Activated T-cell treated with anti-CD3 and anti-CD28 coated beads, Interleukin-2, amount 50 U/mL, for 4 hours (primary cell): ENCODE measurements around the gene TMEM150C. TPM values are rescaled to one million over a fixed set of nuclear protein-coding genes. Genes with fewer than 3 reads are reported as not detected.
A peak's percentile ranks its signal among the peaks of the same experiment; 100 is the strongest.

Source experiments
- ATAC-seq, 2 donors: fragments of 200-7000 bp; cut with Tn5 transposase; one replicate each; pipeline ENCODE4 v1.10.0; 2021
- DNase-seq: peaks from one replicate; pipeline ENCODE4 v3.0.0-alpha.2; 2020
- H3K27me3 Mint-ChIP-seq: one replicate; pipeline ENCODE4 v1.8.0; 2021; ENCODE audit warnings: low read depth, mixed read lengths
- H3K36me3 Mint-ChIP-seq: one replicate; pipeline ENCODE4 v1.8.0; 2022; ENCODE audit warnings: mixed read lengths; ENCODE audit not compliant: insufficient read depth
- H3K4me1 Mint-ChIP-seq: one replicate; pipeline ENCODE4 v1.8.0; 2021; ENCODE audit warnings: low read depth, mixed read lengths
- H3K4me3 Mint-ChIP-seq: one replicate; pipeline ENCODE4 v1.8.0; 2021; ENCODE audit warnings: mild to moderate bottlenecking, moderate library complexity, mixed read lengths
- H3K9me3 Mint-ChIP-seq: one replicate; pipeline ENCODE4 v1.8.0; 2021; ENCODE audit warnings: mixed read lengths
- total RNA-seq, 3 donors: library from RNA; stranded (reverse); gene quantifications; one replicate each; pipeline ENCODE4 v1.2.1, GENCODE V29; 2021

Gene TMEM150C
- total RNA-seq: under 1 TPM in 2 of 3 donors, not detected in 1; 0.13 to 0.24 TPM

- no peak for DNase-seq
- H3K4me1 Mint-ChIP-seq: peaks cover 9% of the 10 kb centered on the region
Observed at GRCh38 chr4:82561786-82562563, at the start of gene TMEM150C. TMEM150C (minus strand) TSS chr4:82561988; CDS start chr4:82504657, 57,331 bp downstream.

DNA sequence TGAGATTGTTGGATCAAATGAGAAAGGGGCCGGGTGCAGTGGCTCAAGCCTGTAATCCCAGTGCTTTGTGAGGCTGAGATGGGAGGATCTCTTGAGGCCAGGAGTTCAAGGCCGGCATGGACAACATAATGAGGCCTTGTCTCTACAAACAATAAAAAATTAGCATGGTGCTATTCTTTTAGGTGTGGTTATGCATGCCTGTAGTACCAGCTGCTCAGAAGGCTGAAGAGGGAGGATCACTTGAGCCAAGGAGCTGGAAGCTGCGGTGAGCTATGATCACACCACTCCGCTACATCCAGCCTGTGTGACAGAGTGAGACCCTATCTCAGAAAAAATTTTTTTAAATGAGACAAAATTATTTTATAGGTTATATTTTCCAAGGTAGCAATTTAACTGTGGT, 49.7 kb upstream of the TMEM150C start:
- peaks cover 4% of the 10 kb centered on the region for H3K27me3 Mint-ChIP-seq
- no peaks in the 10 kb centered on the region for H3K4me1 Mint-ChIP-seq
- no peak overlapping the region for H3K4me3 Mint-ChIP-seq
- ATAC-seq (no peak), DNase-seq (no peak)
- no peaks in the 10 kb centered on the region for H3K9me3 Mint-ChIP-seq
- no peaks in the 10 kb centered on the region for H3K36me3 Mint-ChIP-seq

More at GRCh38 chr4:82561786-82562563, at the start of gene TMEM150C:
- Mint-ChIP-seq H3K27me3 (peaks cover 64% of the 10 kb centered on the region), H3K9me3 (no peaks in the 10 kb centered on the region), H3K36me3 (peaks cover 2% of the 10 kb centered on the region), H3K4me3 (peak within 1 kb of the TSS; percentile 77)
- ATAC-seq: peak; percentile 64 to 65

DNA sequence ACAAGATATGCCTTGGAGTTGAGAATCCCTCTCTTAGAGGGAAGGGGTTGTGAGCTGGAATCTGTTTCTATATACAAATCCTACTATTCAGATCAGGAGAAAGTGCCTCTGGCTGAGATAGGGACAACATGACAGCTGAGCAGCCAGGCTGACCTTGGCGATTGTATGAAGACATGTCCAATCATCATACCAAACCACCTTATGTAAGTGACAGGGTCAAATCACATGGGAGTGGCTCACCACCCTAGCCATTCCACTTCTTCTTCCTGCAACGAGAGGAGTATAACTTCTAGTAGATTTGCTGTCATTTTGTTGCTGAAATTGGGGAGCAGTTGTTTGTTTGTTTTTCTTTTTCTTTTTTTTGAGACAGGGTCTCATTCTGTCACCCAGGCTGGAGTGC, 48.3 kb upstream of the TMEM150C start:
- DNase-seq: no peak

GRCh38 chr4:82606622-82607021, 44.8 kb upstream of the TMEM150C start:
- Mint-ChIP-seq H3K9me3 (no peaks in the 10 kb centered on the region), H3K4me1 (no peaks in the 10 kb centered on the region), H3K27me3 (peaks cover 3% of the 10 kb centered on the region), H3K4me3 (no peak overlapping the region), H3K36me3 (no peaks in the 10 kb centered on the region)
- DNase-seq (no peak), ATAC-seq (no peak)

More for the DNA sequence above, 48.3 kb upstream of the TMEM150C start:
- Mint-ChIP-seq H3K9me3 (no peaks in the 10 kb centered on the region), H3K4me1 (no peaks in the 10 kb centered on the region), H3K4me3 (no peak overlapping the region), H3K36me3 (no peaks in the 10 kb centered on the region), H3K27me3 (peaks cover 2% of the 10 kb centered on the region)
- ATAC-seq: no peak

DNA sequence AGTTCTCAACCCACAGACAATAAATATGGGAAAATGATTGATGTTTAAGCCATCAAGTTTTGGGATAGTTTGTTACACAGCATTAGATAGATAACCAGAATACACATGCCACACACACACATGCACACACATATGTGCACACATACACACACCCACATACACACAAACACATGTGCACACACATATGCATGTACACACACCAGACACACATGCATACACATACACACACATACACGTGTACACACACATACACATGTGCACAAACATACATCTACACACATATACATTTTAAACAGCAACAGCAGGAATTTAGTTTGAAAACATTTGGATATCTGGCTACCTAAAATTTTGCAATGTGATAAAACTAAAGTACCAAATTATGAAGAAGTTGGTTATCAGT, 42.7 kb upstream of the TMEM150C start:
- ATAC-seq (no peak), DNase-seq (no peak)
- no peaks in the 10 kb centered on the region for H3K36me3 Mint-ChIP-seq
- no peak overlapping the region for H3K4me3 Mint-ChIP-seq
- H3K27me3 Mint-ChIP-seq: peaks cover 5% of the 10 kb centered on the region
- no peaks in the 10 kb centered on the region for H3K9me3 Mint-ChIP-seq
- H3K4me1 Mint-ChIP-seq: no peaks in the 10 kb centered on the region

DNA sequence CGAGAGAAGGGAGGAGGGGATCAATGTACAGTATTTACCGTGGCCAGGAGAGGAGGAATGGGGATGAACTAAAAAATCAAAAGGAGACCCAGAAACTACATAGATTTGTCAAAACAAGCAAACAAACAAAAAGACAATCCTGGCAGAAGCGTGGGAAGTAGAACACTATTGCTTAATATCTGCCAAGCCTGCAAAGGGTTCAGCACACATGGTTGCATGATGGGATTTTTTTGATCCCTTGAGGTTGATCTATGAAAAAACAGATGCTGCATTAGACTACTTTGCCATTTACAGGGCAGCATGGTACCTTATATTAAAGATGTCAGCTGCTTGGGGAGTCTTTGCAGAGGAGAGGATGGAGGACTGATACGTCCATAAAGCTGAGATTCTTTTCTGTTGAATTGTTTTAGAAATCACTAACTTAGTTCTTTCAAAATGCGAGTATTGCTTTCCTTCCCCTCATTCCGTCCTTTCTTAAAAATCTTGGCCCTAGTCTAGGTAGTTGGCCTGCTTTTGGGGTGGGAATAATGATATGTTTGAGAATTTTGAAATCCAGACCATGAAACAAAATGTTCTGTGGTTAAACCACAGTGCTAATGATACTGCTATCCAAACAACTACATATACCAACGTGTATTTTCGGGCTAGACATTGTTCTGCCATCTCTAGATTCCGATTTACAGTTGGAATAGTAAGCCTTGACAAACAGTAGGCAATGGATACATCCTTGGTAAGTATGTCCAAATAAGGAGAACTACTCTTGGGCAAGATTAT, 39.6 kb upstream of the TMEM150C start:
- no peak overlapping the region for H3K4me3 Mint-ChIP-seq
- H3K27me3 Mint-ChIP-seq: peaks cover 5% of the 10 kb centered on the region
- ATAC-seq (no peak), DNase-seq (no peak)
- H3K36me3 Mint-ChIP-seq: no peaks in the 10 kb centered on the region
- no peaks in the 10 kb centered on the region for H3K9me3 Mint-ChIP-seq
- no peaks in the 10 kb centered on the region for H3K4me1 Mint-ChIP-seq

GRCh38 chr4:82599336-82599735, 37.5 kb upstream of the TMEM150C start:
- ATAC-seq (no peak), DNase-seq (no peak)
- Mint-ChIP-seq H3K4me1 (no peaks in the 10 kb centered on the region), H3K27me3 (peaks cover 5% of the 10 kb centered on the region), H3K4me3 (no peak overlapping the region), H3K9me3 (no peaks in the 10 kb centered on the region), H3K36me3 (no peaks in the 10 kb centered on the region)

GRCh38 chr4:82594456-82594855, 32.7 kb upstream of the TMEM150C start:
- DNase-seq (no peak), ATAC-seq (no peak)
- H3K4me1 Mint-ChIP-seq: no peaks in the 10 kb centered on the region
- no peaks in the 10 kb centered on the region for H3K36me3 Mint-ChIP-seq
- peaks cover 4% of the 10 kb centered on the region for H3K27me3 Mint-ChIP-seq
- H3K4me3 Mint-ChIP-seq: no peak overlapping the region
- H3K9me3 Mint-ChIP-seq: no peaks in the 10 kb centered on the region

DNA sequence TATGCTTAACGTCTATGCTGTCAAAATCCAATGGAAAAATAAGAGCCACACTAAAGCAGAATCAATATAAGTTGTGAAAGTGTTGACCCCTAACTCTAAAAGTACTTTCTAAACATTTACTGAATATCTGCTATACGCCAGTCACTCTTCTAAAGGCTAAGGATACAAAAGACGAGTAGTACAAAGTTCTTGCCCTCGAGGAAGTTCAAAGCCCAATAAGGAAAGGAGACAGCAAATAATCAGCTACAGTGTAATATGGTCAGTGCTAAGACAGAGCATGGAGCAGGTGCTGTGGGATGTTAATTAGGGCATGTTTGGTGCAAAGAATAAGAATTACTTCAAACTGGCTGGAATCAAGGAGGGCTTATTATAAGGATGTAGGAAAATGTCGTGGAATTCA, 31.6 kb upstream of the TMEM150C start:
- no peak for DNase-seq
- ATAC-seq: no peak
- Mint-ChIP-seq H3K9me3 (no peaks in the 10 kb centered on the region), H3K4me1 (no peaks in the 10 kb centered on the region), H3K27me3 (peaks cover 4% of the 10 kb centered on the region), H3K36me3 (no peaks in the 10 kb centered on the region), H3K4me3 (no peak overlapping the region)

- Mint-ChIP-seq H3K36me3 (no peaks in the 10 kb centered on the region), H3K4me1 (no peaks in the 10 kb centered on the region), H3K9me3 (no peaks in the 10 kb centered on the region), H3K4me3 (no peak overlapping the region), H3K27me3 (peaks cover 4% of the 10 kb centered on the region)
- no peak for ATAC-seq
- DNase-seq: no peak
Observed at GRCh38 chr4:82592639-82593038, 30.9 kb upstream of the TMEM150C start.

DNA sequence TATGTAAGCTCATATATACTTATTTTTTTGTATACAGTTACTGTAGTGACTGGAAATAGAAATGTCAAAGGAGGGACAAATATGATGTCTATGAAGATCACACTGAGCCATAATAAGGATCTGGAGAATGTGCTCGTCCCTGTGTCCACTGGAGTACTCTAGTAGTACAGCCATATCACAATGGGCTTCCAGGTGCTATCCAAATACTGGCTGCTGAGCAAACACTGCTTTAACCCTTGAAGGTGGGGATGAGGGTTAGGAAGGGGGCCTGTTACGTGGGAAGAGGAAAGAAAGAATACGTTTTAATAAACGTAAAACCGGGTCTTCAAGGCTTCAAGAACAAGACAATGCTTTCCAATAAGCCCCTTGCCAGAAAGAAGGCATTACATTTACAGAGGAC, 29.8 kb upstream of the TMEM150C start:
- no peaks in the 10 kb centered on the region for H3K36me3 Mint-ChIP-seq
- DNase-seq (no peak), ATAC-seq (no peak)
- H3K4me1 Mint-ChIP-seq: no peaks in the 10 kb centered on the region
- no peak overlapping the region for H3K4me3 Mint-ChIP-seq
- no peaks in the 10 kb centered on the region for H3K9me3 Mint-ChIP-seq
- peaks cover 4% of the 10 kb centered on the region for H3K27me3 Mint-ChIP-seq

- Mint-ChIP-seq H3K27me3 (peaks cover 4% of the 10 kb centered on the region), H3K4me1 (no peaks in the 10 kb centered on the region)
Observed at GRCh38 chr4:82589756-82590155, 28.0 kb upstream of the TMEM150C start.

DNA sequence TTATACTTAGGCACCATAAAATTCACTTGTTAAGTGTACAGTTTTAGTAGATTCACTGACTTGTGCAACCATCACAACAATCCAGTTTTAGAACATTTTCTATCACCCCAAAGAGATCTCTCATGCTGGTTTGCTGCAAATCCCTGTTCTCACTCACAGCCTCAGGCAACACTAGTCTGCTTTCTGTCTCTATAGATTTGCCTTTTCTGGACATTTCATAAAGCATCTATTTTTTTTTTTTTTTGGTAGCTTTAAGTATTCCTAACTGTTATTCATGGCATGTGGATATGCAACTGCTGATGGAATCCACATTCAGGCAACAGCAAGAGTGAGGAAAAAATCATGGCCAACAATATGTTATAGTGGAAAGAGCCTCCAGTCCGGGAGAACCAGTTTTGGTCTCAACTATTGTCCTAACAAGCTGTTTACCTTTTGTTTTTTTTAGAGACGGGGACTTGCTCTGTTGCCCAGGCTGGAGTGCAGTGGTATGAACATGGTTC, 27.0 kb upstream of the TMEM150C start:
- no peak overlapping the region for H3K4me3 Mint-ChIP-seq
- peaks cover 8% of the 10 kb centered on the region for H3K27me3 Mint-ChIP-seq
- H3K9me3 Mint-ChIP-seq: no peaks in the 10 kb centered on the region
- no peak for DNase-seq
- no peaks in the 10 kb centered on the region for H3K36me3 Mint-ChIP-seq
- no peak for ATAC-seq
- no peaks in the 10 kb centered on the region for H3K4me1 Mint-ChIP-seq

More at GRCh38 chr4:82589756-82590155, 28.0 kb upstream of the TMEM150C start:
- DNase-seq: no peak
- Mint-ChIP-seq H3K36me3 (no peaks in the 10 kb centered on the region), H3K4me3 (no peak overlapping the region), H3K9me3 (no peaks in the 10 kb centered on the region)
- ATAC-seq: no peak

DNA sequence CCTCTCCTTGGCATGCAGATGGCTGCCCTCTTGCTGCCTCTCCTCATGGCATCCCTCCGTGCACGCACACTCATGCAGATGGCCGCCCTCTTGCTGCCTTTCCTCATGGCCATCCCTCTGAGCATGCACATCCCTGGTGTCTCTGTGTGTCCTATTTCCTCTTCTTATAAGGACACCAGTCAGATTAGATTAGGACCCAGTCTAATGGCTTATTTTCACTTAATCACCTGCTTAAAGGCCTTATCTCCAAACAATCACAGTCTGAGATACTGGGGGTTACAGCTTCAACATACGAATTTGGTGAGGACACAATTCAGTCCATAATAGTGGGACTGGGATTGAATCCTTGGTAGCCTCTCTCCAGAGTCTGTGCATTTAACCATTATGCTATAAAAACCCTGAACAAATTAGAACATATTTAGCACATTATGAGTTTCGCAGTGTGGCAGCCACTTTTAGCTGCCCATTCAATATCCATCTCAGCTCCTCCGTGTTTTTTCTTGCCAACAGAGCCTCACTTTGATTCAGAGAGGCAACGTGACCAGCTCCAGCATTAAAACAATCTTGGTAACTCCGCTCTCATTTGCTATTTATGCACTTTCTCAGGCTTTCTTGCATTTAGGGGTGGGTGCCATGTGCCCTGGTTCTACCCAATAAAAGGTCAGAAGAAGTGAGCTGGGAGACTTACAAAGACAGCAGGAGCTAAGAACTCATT, 26.2 kb upstream of the TMEM150C start:
- no peak overlapping the region for H3K4me3 Mint-ChIP-seq
- no peak for DNase-seq
- no peak for ATAC-seq
- H3K27me3 Mint-ChIP-seq: peaks cover 8% of the 10 kb centered on the region
- no peaks in the 10 kb centered on the region for H3K4me1 Mint-ChIP-seq
- H3K9me3 Mint-ChIP-seq: no peaks in the 10 kb centered on the region
- H3K36me3 Mint-ChIP-seq: no peaks in the 10 kb centered on the region
